ENCODE data around the gene PTBP3.
"Not testable (repeated sequence)": the region's sequence is repeated elsewhere in the genome, so short reads cannot be mapped to it uniquely, and the experiment has no call there.

PTBP3 gene, protein sequence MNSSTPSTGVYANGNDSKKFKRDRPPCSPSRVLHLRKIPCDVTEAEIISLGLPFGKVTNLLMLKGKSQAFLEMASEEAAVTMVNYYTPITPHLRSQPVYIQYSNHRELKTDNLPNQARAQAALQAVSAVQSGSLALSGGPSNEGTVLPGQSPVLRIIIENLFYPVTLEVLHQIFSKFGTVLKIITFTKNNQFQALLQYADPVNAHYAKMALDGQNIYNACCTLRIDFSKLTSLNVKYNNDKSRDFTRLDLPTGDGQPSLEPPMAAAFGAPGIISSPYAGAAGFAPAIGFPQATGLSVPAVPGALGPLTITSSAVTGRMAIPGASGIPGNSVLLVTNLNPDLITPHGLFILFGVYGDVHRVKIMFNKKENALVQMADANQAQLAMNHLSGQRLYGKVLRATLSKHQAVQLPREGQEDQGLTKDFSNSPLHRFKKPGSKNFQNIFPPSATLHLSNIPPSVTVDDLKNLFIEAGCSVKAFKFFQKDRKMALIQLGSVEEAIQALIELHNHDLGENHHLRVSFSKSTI

DNA sequence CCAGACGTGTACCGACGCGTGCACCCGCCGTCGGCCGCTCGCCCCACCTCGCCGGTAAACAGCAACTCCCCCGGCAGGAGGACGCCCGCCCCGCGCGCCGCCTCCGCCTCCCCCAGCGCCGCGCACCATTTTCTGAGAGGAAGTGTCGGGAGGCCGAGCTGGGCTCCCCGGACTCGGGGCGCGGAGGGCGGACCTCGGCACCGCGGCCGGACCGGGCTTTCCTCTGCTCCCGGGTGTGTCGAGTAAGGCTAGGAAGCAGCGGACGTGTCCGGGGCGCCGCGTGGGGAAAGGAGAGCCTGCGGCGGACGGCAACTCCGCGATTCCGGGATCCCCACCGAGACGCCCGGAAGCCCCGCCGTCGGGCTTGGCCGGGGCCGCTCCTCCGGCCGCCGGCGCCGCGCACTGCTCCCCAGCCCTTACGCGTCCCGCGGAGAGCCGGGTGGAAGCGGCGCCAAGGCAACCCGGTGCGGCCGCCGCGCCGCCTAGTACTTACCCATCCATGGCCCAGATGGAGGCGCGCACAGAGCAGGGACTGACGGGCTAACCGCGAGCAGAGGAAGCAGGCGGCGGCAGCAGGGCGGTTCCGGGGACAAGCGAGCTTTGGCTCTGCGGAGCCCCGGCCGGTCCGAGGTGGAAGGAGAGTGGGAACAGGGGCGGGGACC, at the start of gene PTBP3:
Gene PTBP3 (minus strand): TSS at position 643 of the 662 bp plus-strand sequence. CDS start 35,754 bp downstream, outside the sequence.
- peak within 1 kb of the TSS; percentile 95 for H3K4me3 Mint-ChIP-seq
- H3K27ac Mint-ChIP-seq, result peak within 1 kb of the TSS; percentile 94
- DNase-seq (ENCODE audit: low spot score in 2 of 2), result peak; percentile 76 to 80
- peak; percentile 64 for ATAC-seq (ENCODE audit: low read depth)
- peaks cover 3% of the 10 kb centered on the region for H3K36me3 Mint-ChIP-seq
- H3K27me3 Mint-ChIP-seq, result no peaks in the 10 kb centered on the region
- H3K4me1 Mint-ChIP-seq, result peaks cover 25% of the 10 kb centered on the region
- H3K9me3 Mint-ChIP-seq, result no peaks in the 10 kb centered on the region

DNA sequence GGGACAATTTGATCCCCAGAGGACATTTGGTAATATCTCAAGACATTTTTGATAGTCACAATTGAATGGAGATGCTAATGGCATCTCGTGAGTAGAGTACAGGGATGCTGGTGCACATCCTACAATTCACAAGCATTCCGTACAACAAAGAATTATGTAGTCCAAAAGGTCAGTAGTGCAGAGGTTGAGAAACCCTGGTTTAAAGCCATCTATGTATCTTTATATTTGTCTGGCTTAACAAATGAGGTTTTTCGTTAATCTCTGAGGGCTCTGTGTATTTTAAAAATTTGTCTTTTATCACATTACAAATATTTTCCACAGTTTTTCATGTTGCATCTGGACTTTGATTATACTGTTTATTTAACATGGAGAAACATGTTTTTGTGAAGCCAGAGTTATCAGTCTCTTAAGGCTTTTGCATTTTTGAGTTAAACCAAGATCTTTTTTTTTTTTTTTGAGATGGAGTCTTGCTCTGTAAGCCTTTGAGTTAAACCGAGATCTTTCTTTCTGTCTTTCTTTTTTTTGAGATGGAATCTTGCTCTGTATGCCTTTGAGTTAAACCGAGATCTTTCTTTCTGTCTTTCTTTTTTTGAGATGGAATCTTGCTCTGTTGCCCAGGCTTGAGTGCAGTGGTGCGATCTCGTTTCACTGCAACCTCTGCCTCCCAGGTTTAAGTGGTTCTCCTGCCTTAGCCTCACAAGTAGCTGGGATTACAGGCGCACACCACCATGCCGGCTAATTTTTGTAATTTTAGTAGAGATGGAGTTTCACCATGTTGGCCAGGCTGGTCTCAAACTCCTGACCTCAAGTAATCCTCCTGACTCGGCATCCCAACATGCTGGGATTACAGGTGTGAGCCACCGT, 49.3 kb upstream of the PTBP3 start:
- Mint-ChIP-seq H3K4me3 (no peak overlapping the region), H3K27me3 (no peaks in the 10 kb centered on the region), H3K27ac (no peak overlapping the region), H3K9me3 (no peaks in the 10 kb centered on the region), H3K4me1 (peaks cover 42% of the 10 kb centered on the region), H3K36me3 (peaks cover 3% of the 10 kb centered on the region)
- DNase-seq (ENCODE audit: low spot score in 2 of 2), result no peak
- ATAC-seq (ENCODE audit: low read depth), result no peak

GRCh38 chr9:112382066-112382465, 48.6 kb upstream of the PTBP3 start:
- no peak for DNase-seq (ENCODE audit: low spot score in 2 of 2)
- Mint-ChIP-seq H3K4me3 (no peak overlapping the region), H3K4me1 (peaks cover 48% of the 10 kb centered on the region), H3K36me3 (no peaks in the 10 kb centered on the region), H3K27ac (no peak overlapping the region), H3K27me3 (no peaks in the 10 kb centered on the region), H3K9me3 (no peaks in the 10 kb centered on the region)
- ATAC-seq (ENCODE audit: low read depth), result no peak

- ATAC-seq (ENCODE audit: low read depth), result peak; percentile 4
- Mint-ChIP-seq H3K4me3 (peak overlapping the region; percentile 99), H3K36me3 (no peaks in the 10 kb centered on the region), H3K27ac (peak overlapping the region; percentile 93), H3K9me3 (no peaks in the 10 kb centered on the region), H3K4me1 (peaks cover 52% of the 10 kb centered on the region), H3K27me3 (no peaks in the 10 kb centered on the region)
- no peak for DNase-seq (ENCODE audit: low spot score in 2 of 2)
Observed at GRCh38 chr9:112380825-112381221, 47.4 kb upstream of the PTBP3 start.

- H3K27ac Mint-ChIP-seq, result peak within 1 kb of the TSS; percentile 93
- ATAC-seq (ENCODE audit: low read depth) (peak; percentile 14), DNase-seq (ENCODE audit: low spot score in 2 of 2) (no peak)
- H3K4me3 Mint-ChIP-seq, result peak within 1 kb of the TSS; percentile 99
- H3K27me3 Mint-ChIP-seq, result no peaks in the 10 kb centered on the region
- H3K4me1 Mint-ChIP-seq, result peaks cover 52% of the 10 kb centered on the region
- H3K36me3 Mint-ChIP-seq, result no peaks in the 10 kb centered on the region
- H3K9me3 Mint-ChIP-seq, result no peaks in the 10 kb centered on the region
Observed at GRCh38 chr9:112380102-112380824, 46.8 kb upstream of the PTBP3 start, which contains the start of gene HSDL2. Gene HSDL2 (plus strand): TSS chr9:112380108. CDS start chr9:112380164, 56 bp downstream.

GRCh38 chr9:112379177-112380101, 46.0 kb upstream of the PTBP3 start:
- Mint-ChIP-seq H3K27ac (peak overlapping the region; percentile 93), H3K9me3 (no peaks in the 10 kb centered on the region), H3K4me3 (peak overlapping the region; percentile 99), H3K4me1 (peaks cover 47% of the 10 kb centered on the region), H3K27me3 (no peaks in the 10 kb centered on the region), H3K36me3 (peaks cover 2% of the 10 kb centered on the region)
- DNase-seq (ENCODE audit: low spot score in 2 of 2) (peak; percentile 92 to 96), ATAC-seq (ENCODE audit: low read depth) (peak; percentile 89)

DNA sequence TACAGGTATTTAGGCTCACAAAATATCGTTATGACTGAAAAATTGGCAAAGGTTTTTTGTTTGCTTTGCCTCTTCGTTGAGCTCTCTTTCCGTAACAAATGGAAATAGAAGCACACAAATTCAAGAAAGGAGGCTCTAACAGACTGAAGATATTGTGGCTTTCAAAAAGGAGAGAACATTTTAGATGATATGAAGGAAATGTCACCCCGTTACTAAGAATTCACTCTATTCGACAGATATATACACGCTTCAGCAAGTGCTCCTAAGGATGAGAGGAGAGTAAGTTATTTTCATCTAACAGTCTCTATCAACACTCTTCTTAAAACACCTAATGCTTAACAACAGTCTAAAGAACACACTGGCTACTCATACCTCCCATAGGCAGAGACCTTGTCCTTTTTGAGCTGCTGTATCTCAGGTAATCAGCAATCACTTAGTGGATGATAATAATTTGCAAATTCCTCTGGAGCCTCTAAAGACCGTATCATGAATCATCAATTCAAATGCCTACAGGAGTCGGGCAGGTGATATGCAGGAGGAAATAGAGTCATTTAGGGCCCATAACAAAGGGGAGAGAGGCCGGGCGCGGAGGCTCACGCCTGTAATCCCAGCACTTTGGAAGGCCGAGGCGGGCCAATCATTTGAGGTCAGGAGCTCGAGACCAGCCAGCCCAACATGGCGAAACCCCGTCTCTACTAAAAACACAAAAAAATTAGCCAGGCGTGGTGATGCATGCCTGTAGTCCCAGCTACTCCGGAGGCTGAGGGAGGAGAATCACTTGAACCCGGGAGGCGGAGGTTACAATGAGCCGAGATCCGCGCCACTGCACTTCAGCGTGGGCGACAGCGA, 45.1 kb upstream of the PTBP3 start:
- ATAC-seq (ENCODE audit: low read depth), result no peak
- Mint-ChIP-seq H3K27me3 (no peaks in the 10 kb centered on the region), H3K27ac (peak overlapping the region; percentile 93), H3K4me3 (peak overlapping the region; percentile 99), H3K36me3 (peaks cover 2% of the 10 kb centered on the region), H3K9me3 (no peaks in the 10 kb centered on the region), H3K4me1 (peaks cover 43% of the 10 kb centered on the region)
- no peak for DNase-seq (ENCODE audit: low spot score in 2 of 2)

GRCh38 chr9:112377684-112378327, 44.4 kb upstream of the PTBP3 start:
- Mint-ChIP-seq H3K4me1 (peaks cover 39% of the 10 kb centered on the region), H3K27me3 (no peaks in the 10 kb centered on the region), H3K27ac (no peak overlapping the region), H3K36me3 (peaks cover 2% of the 10 kb centered on the region), H3K9me3 (no peaks in the 10 kb centered on the region), H3K4me3 (peak overlapping the region; percentile 12)
- DNase-seq (ENCODE audit: low spot score in 2 of 2) (no peak), ATAC-seq (ENCODE audit: low read depth) (no peak)

DNA sequence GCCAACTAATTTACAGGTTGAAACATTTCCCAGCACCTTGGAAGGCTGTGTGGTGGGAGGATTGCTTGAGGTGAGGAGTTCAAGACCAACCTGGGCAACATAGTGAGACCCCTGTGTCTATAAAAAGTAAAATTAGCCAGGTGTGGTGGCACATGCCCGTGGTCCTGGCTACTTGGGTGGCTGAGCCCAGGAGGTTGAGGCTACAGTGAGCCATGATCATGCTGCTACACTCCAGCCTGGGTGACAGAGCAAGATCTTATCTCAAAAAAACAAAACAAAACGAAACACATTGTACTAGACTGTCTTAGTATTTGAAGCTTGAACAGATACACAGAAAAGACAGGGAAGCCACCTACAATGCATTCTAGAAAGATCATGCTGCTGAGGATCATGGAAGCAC, 43.7 kb upstream of the PTBP3 start:
- H3K4me1 Mint-ChIP-seq, result peaks cover 38% of the 10 kb centered on the region
- DNase-seq (ENCODE audit: low spot score in 2 of 2) (no peak), ATAC-seq (ENCODE audit: low read depth) (no peak)
- no peak overlapping the region for H3K4me3 Mint-ChIP-seq
- no peaks in the 10 kb centered on the region for H3K9me3 Mint-ChIP-seq
- H3K36me3 Mint-ChIP-seq, result peaks cover 6% of the 10 kb centered on the region
- no peaks in the 10 kb centered on the region for H3K27me3 Mint-ChIP-seq
- H3K27ac Mint-ChIP-seq, result no peak overlapping the region

DNA sequence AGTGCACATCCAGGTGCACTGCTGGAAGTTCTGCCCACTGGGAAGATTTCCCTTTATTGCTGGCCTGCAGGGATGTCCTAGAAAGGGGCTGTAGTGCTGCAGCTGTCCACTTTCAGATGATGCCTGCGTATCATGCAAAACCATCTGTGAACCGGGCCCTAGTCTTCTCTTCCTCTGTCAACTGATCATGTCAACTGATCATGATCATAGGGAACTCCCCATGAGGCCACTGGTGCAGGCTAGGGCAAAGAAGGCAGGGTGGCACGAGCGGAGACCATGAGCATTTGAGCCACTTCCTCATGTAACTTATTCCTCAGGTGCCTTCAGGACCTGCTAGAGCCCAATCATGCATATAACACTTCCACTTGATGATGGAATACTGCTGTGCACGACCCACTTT, 41.9 kb upstream of the PTBP3 start:
- H3K4me3 Mint-ChIP-seq, result no peak overlapping the region

DNA sequence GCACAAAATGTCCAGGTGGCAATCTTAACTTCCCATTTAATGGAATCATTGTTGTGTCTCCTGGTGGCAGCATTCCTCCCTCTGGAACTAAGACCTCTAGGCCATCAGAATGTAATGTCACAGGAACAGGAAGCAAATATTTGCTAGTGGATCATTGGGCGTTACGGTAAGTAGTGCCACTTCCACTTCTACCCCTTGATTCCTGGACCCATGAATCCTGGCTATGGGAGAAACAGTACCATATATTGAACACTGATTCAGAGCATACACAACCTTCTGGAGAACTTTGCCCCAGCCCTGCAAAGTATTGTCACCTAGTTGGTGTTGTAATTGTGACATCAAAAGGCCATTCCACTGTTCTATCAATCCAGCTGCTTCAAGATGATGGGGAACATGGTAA, 40.8 kb upstream of the PTBP3 start:
- H3K27me3 Mint-ChIP-seq; H3K4me3 Mint-ChIP-seq; H3K36me3 Mint-ChIP-seq; H3K9me3 Mint-ChIP-seq; H3K27ac Mint-ChIP-seq; ATAC-seq (ENCODE audit: low read depth); DNase-seq (ENCODE audit: low spot score in 2 of 2): not testable (repeated sequence)
- H3K4me1 Mint-ChIP-seq, result peaks cover 23% of the 10 kb centered on the region

More for the DNA sequence above, 41.9 kb upstream of the PTBP3 start:
- no peaks in the 10 kb centered on the region for H3K27me3 Mint-ChIP-seq
- ATAC-seq (ENCODE audit: low read depth), result no peak
- H3K36me3 Mint-ChIP-seq, result peaks cover 6% of the 10 kb centered on the region
- no peak overlapping the region for H3K27ac Mint-ChIP-seq
- H3K4me1 Mint-ChIP-seq, result peaks cover 26% of the 10 kb centered on the region
- DNase-seq (ENCODE audit: low spot score in 2 of 2), result no peak
- H3K9me3 Mint-ChIP-seq, result peaks cover 3% of the 10 kb centered on the region

Data from memory B cell (primary cell).